ENCODE results near the gene CDC42EP3.

The CDC42EP3 gene

DNA sequence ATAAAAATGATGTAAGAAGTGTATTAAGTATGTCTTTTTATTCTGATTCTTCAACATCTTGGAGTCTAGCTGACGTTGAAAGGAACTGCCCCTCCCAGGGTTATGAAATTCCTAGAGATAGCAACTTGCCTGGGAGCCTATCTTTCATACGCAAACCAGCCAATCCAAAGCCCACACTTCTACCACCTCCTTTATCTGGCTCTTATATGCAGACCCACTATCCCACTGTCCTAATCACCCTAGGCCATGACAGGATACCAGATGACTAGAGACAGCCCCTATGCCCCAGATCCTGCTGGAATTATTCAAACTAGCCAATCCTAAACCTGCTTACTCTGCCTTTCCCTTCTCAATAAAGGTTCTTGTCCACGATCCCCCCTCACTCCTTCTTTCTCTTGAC lies 11.8 kb upstream of the CDC42EP3 start:
- Histone ChIP-seq H3K4me2 (no peak overlapping the region), H4K20me1 (ENCODE audit: insufficient read depth) (no peaks in the 10 kb centered on the region), H3K79me2 (ENCODE audit: insufficient read depth, low read depth) (no peaks in the 10 kb centered on the region), H3K27ac (no peak overlapping the region), H3K9ac (no peak overlapping the region), H2AFZ (ENCODE audit: low read depth) (no peak overlapping the region), H3K4me1 (ENCODE audit: low read depth, poor library complexity, severe bottlenecking) (peaks cover 30% of the 10 kb centered on the region), H3K27me3 (ENCODE audit: insufficient read depth, low read depth) (no peaks in the 10 kb centered on the region), H3K4me3 (IDR thresholded peaks at IDR 0.05; ENCODE audit: insufficient read depth, low read depth, low read length) (no peak overlapping the region), H3K36me3 (ENCODE audit: insufficient read depth) (no peaks in the 10 kb centered on the region)
- TF ChIP-seq, protein P1, sequence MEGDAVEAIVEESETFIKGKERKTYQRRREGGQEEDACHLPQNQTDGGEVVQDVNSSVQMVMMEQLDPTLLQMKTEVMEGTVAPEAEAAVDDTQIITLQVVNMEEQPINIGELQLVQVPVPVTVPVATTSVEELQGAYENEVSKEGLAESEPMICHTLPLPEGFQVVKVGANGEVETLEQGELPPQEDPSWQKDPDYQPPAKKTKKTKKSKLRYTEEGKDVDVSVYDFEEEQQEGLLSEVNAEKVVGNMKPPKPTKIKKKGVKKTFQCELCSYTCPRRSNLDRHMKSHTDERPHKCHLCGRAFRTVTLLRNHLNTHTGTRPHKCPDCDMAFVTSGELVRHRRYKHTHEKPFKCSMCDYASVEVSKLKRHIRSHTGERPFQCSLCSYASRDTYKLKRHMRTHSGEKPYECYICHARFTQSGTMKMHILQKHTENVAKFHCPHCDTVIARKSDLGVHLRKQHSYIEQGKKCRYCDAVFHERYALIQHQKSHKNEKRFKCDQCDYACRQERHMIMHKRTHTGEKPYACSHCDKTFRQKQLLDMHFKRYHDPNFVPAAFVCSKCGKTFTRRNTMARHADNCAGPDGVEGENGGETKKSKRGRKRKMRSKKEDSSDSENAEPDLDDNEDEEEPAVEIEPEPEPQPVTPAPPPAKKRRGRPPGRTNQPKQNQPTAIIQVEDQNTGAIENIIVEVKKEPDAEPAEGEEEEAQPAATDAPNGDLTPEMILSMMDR (conservative IDR thresholded peaks at IDR 0.05; ENCODE audit: low read depth, low read length) = no peak

DNA sequence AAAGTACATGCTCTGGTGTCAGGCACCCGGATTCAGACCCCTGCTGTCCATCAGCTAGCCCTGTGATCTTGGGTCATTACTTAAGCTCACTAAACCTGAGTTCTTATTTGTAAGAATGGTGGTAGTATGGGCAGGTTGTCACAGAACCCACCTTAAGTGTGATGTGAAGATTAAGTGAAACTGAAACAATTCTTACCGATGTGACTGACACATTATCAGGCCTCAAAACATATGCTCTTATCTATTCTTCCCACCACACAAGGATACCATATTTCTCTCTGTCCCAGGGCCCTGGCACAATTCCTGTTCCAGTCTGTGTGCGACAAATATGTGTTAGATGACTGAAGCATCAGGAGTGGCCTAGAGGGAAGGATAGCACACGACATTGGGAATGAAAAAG lies 11.0 kb upstream of the CDC42EP3 start:
- TF ChIP-seq, protein P1 (conservative IDR thresholded peaks at IDR 0.05; ENCODE audit: low read depth, low read length) = no peak
- Histone ChIP-seq H3K4me1 (ENCODE audit: low read depth, poor library complexity, severe bottlenecking) (peaks cover 33% of the 10 kb centered on the region), H2AFZ (ENCODE audit: low read depth) (no peak overlapping the region), H3K79me2 (ENCODE audit: insufficient read depth, low read depth) (no peaks in the 10 kb centered on the region), H3K9ac (no peak overlapping the region), H3K27me3 (ENCODE audit: insufficient read depth, low read depth) (no peaks in the 10 kb centered on the region), H4K20me1 (ENCODE audit: insufficient read depth) (no peaks in the 10 kb centered on the region), H3K36me3 (ENCODE audit: insufficient read depth) (no peaks in the 10 kb centered on the region), H3K4me3 (IDR thresholded peaks at IDR 0.05; ENCODE audit: insufficient read depth, low read depth, low read length) (no peak overlapping the region), H3K4me2 (no peak overlapping the region), H3K27ac (no peak overlapping the region)

DNA sequence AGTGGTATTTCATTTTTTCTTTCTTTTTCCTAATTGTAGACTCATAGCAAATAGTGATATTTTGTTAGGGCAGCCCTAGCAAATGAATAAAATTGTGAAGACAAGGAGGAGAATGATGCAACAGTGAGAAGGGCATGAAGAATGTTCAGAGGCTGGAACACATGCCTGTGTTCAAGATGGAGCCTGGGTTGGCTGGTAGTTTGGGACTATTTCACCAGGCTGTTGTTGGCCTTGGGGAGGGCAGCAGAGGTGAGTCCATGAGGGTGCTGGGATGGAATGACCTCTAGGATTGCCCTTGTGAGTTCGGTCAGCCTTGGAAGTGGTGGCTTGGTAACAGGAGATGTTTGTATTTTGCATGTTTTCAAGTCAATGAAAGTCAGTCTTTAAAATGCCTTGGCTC lies 10.1 kb upstream of the CDC42EP3 start:
- TF ChIP-seq, protein P1 (conservative IDR thresholded peaks at IDR 0.05; ENCODE audit: low read depth, low read length) = no peak
- Histone ChIP-seq H3K9ac (no peak overlapping the region), H3K36me3 (ENCODE audit: insufficient read depth) (no peaks in the 10 kb centered on the region), H4K20me1 (ENCODE audit: insufficient read depth) (no peaks in the 10 kb centered on the region), H3K79me2 (ENCODE audit: insufficient read depth, low read depth) (no peaks in the 10 kb centered on the region), H3K27me3 (ENCODE audit: insufficient read depth, low read depth) (no peaks in the 10 kb centered on the region), H3K4me3 (IDR thresholded peaks at IDR 0.05; ENCODE audit: insufficient read depth, low read depth, low read length) (no peak overlapping the region), H3K4me1 (ENCODE audit: low read depth, poor library complexity, severe bottlenecking) (peaks cover 33% of the 10 kb centered on the region), H3K4me2 (no peak overlapping the region), H2AFZ (ENCODE audit: low read depth) (no peak overlapping the region), H3K27ac (no peak overlapping the region)

DNA sequence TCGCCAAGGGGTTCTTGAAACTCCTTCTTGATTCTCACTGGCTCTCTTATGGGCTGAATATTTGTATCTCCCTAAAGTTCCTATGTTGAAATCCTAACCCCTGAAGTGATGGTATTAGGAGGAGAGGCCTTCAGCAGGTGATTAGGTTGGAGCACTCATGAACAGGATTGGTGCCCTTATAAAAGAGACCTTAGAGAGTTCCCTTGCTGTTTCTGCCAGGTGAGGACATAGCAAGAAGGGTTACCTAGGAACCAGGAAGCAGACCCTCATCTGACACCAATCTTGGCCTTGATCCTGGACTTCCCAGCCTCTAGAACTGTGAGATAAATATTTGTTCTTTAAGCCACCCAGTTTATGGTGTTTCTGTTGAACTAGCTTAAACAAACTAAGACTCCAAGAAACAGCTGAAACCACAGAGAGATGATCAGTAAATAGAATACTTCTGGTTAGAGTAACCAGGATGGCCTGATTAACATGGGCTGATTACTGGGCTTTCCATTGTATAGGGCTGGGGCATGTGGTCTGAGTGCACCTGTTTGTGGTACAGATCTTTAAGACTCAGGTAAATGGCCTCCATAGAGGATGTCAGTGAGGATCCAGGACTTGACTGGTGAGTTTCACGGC lies 7.7 kb upstream of the CDC42EP3 start:
- Histone ChIP-seq H3K79me2 (ENCODE audit: insufficient read depth, low read depth) (no peaks in the 10 kb centered on the region), H3K36me3 (ENCODE audit: insufficient read depth) (no peaks in the 10 kb centered on the region), H3K4me1 (ENCODE audit: low read depth, poor library complexity, severe bottlenecking) (peaks cover 33% of the 10 kb centered on the region), H3K27me3 (ENCODE audit: insufficient read depth, low read depth) (no peaks in the 10 kb centered on the region), H3K27ac (peak overlapping the region; percentile 5; the same call in 1 of the 2 replicates), H2AFZ (ENCODE audit: low read depth) (no peak overlapping the region), H3K4me3 (IDR thresholded peaks at IDR 0.05; ENCODE audit: insufficient read depth, low read depth, low read length) (no peak overlapping the region), H3K4me2 (peak overlapping the region; percentile 17; the same call in 1 of the 2 replicates), H3K9ac (no peak overlapping the region), H4K20me1 (ENCODE audit: insufficient read depth) (no peaks in the 10 kb centered on the region)
- TF ChIP-seq, protein P1 (conservative IDR thresholded peaks at IDR 0.05; ENCODE audit: low read depth, low read length) = no peak

Measured in KMS-11 (cell line).